Measurements from ENCODE around the gene ZNF101.
A peak's percentile ranks its signal among the peaks of the same experiment; 100 is the strongest.

The ZNF101 gene

DNA sequence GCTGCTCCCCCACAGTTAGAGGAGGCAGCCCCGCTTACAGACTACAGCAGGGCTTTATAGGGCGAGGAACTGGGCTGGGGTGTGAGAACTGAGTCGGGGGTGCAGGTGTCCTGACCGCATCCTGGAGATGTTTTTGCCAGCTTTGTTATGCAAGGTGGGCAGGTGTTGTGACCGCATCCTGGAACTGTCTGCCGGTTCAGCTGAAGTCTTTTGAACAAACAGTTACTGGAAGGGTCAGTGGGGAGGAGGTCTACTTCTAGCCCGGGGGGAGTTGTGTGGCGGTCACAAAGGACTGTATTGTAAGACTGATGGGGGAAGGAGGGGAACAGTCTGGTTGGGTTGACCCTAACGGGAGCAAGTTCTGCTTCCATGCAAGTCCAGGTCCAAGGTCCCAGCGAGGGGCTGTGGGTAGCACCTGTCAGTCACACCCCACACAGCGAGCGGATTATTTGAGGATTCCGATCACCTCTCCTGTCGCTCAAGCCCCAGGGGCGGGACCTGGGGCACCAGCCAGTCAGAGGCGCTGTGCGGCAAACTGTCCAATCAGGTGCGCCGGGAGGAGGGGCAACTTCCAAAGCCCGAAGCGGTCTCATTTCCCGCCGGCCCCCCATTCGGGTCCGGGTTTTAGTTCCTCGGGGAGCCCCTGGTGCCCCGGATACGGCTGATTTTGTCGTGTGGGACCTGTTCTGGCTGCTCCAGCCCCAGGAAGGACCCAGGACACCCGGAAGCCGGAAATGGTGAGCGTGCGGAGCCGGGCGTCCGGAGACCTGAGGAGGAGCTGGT is at the start of gene ZNF101:
Gene ZNF101 (plus strand): TSS at position 610 of the 783 bp plus-strand sequence. CDS start 125 bp downstream, at position 735.
- peak; percentile 99 for DNase-seq

DNA sequence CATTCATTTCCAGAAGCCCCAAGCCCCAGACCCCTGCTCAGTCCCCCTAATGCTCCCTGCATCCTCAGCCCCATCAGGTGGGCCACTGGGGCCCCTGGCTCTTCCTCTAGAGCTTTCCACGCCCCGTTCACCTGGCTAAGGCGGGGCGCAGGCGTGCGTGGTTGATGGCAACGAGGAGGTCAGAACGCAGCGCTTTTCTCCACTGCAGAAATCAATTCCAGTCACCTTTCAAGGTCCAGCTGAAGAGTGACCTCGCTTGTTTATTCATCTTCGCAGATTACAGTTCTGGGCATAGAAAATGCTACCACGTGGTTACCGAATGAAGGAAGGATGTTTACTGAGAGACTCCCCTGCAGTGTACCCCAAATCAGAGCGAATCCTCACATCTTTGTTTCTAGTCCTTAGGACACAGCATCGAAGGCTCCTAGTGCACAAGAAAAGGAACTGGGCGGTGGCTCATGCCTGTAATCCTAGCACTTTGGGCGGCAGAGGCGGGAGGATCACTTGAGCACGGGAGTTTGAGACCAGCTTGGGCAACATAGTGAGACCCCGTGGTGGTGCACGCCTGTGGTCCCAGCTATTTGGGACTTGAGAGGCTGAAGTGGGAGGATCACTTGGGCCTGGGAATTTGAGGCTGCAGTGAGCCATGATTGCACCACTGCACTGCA is 49.3 kb upstream of the ZNF101 start:
- DNase-seq = no peak

DNA sequence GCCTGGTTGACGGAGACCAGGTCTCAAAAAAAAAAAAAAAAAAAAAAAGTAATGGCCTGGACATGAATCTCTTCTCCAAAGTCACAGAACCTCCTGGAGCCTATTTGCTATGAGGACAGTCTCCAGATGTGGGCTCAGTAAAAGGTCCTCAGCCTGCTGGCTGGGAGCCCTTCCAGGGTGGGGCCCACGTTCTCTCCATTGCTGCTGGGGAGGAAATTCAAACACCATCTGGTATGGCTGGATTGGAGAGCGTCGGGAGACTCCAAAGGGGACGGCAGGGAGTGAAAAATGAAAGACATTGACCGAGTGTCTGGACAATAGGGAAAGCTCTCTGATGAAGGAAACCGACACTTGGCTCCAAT is 48.8 kb upstream of the ZNF101 start:
- DNase-seq = no peak

DNA sequence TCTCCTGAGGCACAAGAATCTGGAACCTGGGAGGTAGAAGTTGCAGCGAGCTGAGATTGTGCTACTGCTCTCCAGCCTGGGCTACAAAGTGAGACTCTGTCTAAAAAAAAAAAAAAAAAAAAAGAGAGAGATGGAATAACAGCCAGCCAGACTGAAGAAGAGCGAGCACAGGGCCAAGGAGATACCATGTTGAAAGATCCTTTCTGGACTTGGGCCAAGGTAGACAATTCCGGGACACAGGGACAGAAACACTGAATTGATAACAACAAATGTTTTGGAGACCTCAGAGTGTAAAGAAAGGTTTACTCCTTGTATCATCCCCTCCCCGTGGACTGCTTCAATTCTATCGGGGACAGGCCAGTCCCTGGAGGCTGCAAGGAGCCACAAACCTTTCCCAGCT is 45.3 kb upstream of the ZNF101 start:
- no peak for DNase-seq

DNA sequence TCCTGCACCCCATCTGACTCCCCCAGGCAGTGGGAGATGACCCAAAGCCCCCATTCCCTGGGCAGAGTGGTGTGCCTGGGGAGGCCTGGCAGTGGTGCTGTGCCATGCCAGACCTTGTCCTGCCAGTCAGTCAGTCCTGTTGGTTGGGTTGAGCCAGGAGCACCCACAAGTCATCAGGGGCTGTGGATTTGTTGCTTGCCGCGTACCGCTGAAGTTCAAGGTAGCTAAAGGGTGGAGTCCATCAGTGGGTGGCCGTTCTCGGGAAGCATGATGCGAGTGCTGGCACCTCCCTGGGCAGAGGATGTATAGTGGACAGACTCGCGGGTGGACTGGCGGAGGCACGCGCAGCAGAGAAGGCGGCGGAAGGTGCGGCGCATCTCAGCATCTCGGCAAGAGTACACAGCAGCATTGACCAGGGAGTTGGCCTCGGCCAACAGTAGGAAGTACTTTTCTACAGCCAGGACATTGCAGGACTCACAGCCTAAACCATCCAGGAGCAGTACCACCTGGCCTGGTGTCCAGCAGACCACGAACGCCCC is 44.5 kb upstream of the ZNF101 start:
- no peak for DNase-seq

DNA sequence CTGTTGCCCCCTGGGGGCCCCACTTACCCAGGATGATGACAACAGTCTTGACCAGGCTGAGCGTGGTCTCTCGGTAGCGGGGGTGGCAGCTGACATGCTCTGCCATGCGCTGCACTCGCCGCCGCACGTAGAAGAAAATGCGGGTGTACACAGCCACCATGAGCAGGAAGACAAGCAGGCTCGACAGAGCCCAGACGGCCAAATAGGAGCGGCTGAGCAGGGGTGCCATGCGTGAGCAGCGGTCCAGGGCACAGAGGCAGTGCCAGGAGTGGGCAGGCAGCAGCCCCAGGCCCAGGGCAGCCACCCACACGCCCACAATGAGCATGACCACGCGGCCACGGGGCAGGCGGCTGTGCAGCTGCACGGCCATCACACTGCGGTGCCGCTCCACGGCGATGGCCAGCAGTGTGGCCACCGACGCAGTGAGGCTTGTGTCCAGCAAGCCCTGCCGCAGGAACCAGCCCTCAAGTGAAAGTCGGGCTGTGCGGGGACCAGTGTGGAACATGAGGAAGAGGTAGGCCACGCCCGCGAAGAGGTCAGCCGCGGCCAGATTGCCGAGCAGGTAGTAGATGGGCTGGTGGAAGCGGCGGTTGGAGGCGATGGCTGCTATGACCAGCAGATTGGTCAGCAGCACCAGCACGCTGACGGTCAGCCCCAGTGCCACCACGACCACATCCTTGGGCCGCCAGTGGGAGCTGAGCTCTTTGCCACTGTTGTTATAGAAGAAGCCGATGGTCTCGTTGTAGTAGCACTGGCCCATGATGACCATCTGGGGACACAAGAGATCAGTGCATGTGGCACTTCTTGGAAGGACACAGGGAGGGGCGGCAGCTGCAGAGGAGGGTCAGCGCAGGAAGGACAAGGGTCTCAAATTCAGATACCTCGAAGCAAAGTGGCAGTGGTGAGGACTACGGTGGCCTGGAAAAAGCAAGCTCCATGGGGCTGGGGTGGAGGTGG is 41.8 kb upstream of the ZNF101 start:
- no peak for DNase-seq

DNA sequence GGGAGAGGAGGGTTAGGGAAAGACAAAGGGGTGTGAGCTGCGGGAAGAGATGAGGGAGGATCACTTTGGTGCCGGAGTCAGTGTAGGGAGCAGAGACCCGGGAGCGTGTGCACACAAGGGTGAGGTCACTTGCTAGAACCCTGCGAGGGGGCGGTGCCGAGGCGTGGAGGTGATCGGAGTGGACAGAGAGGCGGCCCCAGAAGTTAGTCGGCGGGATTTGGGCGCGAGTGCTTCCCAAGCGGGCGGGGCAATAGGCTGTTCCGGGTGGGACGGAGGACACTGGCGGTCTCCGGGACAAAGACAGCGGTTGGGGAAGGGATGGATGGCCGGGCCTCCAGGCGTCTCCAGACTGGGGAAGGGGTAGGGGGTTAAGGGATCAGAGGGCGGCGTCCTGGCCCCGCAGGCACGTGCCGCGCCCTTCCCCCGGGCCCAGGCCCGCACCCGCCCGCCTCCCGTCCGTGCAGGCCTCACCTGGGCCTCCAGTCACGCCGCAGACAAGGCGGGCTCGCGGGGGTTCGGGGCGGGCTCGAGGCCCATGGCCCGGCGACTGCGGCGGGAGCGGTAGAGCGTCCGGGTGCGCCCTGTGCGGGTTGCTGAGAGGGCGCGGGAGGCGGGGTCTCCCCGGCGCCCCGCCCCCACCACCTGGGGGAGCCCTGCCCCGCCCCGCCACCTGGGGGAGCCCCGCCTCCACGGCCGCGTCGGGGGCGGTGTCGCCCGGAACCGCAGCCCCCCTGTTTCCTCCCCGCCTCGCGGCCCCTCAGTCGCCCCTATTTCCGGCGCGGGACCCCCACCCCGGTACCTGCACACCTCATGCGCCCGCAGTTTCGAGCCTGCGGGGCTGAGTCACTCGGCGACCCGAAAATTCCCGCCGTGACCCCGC is 40.8 kb upstream of the ZNF101 start, which contains the start of gene LPAR2:
Gene LPAR2 (minus strand): TSS at position 600 of the 880 bp plus-strand sequence. CDS start 945 bp downstream, outside the sequence.
- DNase-seq = peak; percentile 68

DNA sequence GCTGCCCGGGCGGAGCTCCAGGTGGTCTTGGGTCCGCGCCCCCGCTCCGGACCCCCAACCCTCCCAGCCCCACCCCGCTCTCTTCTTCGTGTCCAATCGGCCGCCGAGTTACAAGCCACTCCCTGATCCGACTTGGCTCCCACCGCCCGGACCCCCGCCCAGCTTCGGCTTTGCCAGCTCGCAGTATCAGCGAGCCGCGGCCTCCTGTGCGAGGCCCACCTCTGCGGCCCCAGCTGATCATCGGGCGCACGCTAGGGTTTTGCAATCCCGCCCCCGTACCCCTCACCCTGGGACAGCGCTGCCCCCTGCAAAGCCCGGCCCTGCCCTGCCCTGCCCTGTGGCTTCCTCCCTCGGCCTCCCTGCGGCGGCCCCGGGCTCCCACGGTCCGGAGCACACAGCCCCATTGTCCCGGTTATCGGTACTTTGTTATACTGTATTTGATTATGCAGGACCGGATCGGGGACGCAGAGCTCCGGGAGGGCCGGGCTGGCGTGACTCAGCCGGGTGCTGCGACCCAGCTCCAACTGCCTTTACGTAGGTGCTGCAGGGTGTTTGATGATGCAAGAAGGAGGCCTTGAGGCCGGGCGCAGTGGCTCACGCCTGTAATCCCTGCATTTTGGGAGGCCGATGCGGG is 40.0 kb upstream of the ZNF101 start:
- peak; percentile 35 for DNase-seq

DNA sequence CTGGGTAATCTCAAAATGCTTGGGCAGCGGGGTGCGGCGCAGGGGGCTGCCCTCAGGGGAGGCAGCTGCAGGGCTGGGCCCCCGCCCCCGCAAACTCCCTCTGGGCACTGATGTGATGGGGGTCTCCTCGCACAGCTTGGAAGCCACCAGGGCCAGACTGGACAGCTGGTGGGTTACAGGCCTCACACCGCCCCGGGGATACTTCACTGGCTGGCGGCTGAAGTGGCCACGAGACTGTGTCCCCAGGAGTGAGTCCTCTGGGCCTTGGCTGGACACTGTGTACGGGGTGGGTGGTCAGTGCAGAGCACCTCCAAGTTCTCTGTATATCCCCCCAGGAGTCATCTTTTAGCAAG is 38.6 kb upstream of the ZNF101 start:
- DNase-seq = no peak

DNA sequence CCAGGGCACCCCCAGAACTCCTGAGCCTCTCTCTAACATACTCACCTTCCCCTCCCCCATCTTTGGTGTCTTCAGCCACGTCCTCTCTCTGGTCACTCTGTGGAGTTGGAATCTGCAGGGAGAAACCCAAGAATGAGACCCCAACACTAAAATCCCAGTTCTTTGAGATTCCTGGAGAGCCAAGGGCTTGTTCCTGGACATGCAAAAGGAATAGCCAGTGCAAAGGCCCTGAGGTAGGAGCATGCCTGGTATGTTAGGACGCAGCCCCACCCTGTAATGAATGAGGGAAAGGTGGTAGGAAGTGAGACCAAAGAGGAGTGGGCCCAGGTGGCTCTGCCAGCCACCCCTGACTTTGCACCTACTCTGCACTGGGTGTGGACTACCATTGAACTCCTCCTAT is 38.2 kb upstream of the ZNF101 start:
- DNase-seq = no peak

DNA sequence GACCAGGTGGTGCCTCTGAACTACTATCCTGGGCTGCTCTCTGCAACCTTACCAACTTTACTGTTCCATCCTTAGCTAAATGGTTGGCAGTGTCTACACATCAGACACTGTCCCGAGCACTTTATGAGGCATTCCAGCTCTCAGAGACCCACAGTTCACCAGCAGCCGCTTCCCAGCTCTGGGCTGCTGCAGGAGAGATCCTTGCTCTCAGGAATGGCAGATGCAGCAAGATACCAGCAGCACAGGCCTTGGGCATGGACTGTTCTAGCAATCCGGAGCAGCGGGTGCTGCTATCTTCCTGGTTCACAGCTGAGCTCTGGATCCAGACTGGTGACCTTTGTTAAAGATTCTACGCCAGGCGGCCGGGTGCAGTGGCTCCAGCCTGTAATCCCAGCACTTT is 37.3 kb upstream of the ZNF101 start:
- no peak for DNase-seq

DNA sequence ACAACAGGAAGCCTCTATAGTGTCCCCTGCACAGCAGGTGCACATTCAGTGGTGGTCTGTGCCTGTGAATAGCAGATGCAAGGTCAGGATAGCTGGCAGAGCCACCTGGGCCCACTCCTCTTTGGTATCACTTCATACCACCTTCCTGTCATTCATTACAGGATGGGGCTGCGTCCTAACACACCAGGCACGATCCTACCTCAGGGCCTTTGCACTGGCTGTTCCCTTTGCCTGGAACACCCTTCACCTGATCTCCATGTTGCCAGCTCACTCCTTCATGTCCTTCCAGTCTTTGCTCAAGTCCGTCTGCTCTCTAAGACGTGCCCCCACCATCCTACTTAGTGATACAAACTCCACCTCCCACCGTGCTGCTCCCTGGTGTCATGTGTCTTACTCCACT is 36.0 kb upstream of the ZNF101 start:
- DNase-seq = no peak

DNA sequence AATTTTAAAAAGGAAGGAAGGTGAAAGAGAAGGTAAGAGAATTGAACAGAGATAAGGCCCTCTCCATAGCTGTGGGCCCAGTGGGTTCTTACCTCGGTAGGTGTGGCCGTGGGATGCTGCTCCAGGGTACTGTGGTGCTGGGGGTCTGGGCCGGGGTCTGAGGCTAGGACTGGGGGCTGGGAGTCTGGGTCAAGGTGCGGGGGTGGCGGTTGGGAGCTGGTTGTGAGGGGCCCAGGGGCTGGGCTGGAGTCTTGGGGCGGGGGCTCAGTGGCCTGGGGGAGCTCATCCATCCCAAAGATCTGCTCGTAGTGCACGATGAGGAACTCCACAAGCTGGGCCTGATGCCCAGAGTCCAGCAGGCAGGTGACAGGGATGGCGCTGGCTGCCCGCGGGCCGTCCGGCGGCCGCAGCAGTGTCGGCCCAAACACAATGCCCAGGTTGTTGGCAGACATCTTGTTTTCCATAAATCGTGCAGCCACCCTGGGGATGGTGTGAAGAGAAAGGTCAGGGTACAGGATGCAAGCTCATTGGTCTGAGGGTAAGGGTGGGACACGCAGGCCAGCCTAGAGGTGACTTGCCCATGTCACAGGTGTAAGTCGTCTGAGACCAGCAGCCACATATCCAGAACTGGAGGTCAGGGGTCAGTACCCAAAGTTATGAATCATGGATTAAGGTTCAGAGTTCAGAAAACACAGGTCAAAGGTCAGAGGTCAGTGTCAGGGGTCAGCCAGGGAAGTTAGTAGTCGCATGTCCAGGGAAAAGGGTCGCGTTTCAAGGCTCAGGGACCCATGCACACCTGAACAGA is 34.7 kb upstream of the ZNF101 start:
- DNase-seq = no peak

DNA sequence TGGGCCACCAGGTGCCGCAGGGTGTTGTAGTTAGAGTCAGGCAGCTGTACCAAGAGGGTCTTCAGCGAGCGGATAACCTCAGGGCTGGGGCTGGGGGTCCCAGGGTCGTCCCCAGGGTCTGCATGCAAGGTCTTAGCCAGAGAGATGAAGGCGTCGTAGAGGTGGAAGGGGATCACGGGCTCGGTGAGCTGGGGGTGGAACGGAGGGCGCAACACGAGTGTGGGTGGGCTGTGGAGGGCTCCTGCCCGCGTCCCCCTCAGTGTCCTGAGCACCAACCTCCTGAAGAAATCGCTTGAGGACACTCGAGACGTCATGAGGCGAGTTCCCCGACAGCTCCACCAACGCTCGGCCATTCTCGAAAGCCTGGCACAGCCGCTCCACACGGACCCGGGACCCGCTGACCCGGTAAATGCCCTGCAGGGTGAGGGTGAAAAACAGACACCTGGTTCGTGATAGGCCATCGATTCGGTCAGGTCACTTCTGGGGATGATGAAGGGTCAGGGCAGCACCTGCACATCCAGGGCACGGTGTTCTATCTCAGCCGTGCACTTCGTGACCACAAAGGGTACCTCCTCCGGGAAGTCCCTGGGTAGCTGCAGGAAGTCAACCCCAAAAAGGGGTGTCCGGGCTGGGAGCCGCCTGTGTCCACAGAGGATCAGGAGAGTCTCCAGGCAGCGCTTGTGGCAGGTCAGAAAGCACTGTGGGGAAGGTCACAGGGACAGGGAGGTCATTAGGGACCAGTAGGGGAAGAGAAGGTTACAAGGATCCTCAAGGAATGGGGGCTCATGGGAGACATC is 33.9 kb upstream of the ZNF101 start:
- no peak for DNase-seq

DNA sequence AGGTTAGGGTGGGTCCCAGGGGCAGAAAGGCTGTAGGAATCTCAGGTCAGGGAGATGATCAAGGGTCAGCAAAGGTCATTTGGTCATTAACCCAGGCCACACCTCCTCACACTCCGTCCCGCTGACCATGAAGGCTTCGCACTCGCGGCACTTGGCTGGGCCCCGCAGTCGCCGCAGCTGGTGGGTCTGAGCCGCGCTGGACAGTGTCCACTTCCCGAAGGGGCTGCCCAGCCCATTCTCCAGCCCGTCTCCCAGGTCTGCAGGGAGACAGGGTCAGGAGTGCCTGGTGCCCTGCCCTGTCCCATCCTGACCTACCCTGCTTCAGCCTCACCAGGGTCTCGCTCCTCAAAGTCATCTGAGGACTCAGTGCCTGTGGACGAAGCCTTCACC is 33.3 kb upstream of the ZNF101 start:
- no peak for DNase-seq

DNA sequence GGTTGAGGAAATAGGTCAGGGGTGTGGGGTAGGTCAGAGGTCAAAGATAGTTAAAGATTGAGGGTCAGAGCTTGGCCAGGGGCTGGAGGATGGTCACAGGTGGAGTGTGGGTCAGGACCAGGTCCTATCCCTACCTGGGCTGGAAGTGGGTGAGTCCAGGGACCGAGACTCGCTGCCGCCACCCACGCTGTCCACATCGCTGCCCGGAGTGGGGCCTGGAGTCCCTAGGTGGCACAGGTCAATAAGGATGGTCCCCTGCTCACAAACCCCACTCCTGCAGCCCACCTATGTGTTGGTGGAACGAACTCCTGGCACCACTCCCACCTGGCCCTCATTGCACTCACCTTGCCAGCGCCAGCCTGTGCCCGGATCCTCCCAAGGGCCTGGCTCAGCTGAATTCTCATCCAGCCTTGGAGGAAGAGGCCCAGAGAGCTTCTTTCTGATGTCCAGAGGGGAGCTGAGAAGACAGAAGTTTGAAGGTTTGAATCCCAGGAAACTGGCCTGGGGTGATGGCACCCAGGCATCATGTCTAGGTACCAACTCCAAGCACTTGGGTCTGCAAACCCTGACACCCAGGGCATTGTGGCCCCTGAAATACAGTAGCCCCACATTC is 32.0 kb upstream of the ZNF101 start:
- DNase-seq = no peak

DNA sequence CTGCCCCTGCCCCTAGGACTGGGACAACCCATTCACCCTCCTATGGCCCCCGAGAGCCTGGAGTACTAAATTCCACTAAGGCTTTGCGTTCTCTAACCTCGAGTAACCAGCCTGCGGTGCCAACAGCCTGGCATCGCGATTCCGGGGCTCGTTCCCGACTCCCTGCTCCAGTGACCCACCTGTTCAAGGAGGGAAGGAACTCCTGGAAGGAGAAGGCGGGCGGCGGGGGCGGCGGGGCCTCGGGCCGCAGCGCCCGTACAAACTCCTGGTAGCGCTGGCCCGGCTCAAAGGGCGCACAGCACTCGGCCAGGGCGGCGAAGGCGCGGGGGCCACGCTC is 31.5 kb upstream of the ZNF101 start:
- no peak for DNase-seq

DNA sequence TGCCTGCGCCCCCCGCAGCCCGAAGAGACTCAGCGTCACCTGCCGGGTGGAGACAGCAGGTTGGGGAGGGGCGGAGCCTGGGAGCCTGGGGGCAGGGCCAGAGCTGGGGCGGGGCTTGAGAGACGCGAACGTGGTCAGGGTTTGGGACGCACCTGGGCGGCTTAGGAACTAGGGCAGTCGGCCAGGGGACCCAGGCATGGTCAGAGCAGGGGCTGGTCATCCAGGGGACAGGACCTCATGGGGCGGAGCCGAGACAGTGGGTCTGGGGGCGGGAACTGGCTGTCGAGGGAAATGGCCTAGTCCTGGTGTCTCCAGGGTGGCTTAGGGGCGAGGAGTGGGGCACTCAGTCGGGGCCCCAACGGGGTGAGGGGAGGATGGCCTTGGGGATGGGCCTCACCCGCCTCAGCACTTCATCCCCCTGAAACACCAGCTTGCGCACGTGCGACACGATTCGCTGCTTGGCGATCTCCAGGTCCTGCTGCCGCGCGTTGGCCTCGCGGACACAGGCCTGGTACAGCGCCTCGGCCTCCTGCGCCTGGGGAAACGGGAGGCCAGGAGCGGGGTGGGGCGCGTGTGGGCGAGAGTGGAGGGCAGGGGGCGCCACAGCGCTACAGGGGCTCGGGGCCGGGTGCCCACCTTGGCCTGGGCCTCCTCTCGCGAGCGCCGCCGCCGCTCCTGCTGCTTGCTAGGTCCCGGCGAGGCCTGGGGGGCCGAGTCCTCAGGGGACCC is 31.0 kb upstream of the ZNF101 start:
- no peak for DNase-seq

Data from activated CD4-positive, alpha-beta T cell treated with anti-CD3 and anti-CD28 coated beads, Interleukin-10, Interleukin-2, amounts not matched to agents 100 ng/mL and 50 ng/mL, durations not matched to agents 16 hours and 8 hours (primary cell).